GM21529 (cell line): ENCODE data around the gene TPD52L2.
"Not testable (repeated sequence)": the region's sequence is repeated elsewhere in the genome, so short reads cannot be mapped to it uniquely, and the experiment has no call there.

Experiments
- ATAC-seq: cut with Tn5 transposase; IDR thresholded peaks from one replicate; pipeline ENCODE4 v1.9.1; 2021; ENCODE audit not compliant: unreplicated experiment

Gene TPD52L2

GRCh38 chr20:63895202-63895951 is 30.3 kb downstream of the TPD52L2 start:
- peak; percentile 6 for ATAC-seq

- ATAC-seq, result no peak
Observed at GRCh38 chr20:63895952-63896263, 30.8 kb downstream of the TPD52L2 start.

DNA sequence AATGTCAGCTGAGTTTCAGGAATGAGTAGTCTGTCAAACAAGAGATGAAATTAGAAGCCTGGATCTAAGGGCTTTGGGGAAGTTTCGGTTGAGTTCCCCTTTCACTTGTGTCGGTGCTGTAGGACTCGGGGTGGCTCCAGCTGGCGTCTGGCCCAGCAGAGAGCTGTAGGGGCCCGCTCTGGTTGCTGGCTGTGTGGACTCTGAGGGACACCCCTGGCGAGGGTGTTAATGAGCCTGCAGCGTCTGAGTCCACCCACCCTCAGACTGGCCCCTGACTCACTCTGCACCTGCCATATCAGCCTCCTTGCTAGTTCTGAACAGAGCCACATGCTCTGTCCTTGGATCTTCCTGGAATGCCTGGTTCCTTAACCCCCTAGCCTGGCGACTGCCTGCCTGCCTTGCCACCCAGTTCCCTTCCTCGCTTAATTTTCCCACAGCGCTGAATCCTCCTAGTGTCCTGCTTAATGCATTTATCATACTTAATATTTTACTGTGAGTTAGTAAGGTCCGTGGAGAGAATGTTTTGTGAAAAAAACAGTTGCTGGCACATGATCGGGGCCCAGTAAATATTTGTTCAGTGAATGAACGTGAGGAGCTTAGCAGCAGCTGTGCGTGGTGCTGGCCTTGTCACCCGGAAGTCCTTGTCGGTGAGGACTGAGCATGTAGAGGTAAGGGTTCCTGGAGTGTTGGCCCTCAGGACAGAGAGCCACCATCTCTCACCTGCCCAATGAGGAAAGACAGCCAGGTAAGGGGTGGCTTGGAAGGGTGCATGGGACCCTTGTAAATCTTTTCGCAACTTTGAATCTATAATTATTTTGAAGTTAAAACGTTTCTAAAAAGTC is 31.4 kb downstream of the TPD52L2 start:
- ATAC-seq, result no peak

- ATAC-seq, result no peak
Observed at GRCh38 chr20:63897978-63898561, 33.0 kb downstream of the TPD52L2 start.

GRCh38 chr20:63898882-63899558 is 34.0 kb downstream of the TPD52L2 start:
- no peak for ATAC-seq

DNA sequence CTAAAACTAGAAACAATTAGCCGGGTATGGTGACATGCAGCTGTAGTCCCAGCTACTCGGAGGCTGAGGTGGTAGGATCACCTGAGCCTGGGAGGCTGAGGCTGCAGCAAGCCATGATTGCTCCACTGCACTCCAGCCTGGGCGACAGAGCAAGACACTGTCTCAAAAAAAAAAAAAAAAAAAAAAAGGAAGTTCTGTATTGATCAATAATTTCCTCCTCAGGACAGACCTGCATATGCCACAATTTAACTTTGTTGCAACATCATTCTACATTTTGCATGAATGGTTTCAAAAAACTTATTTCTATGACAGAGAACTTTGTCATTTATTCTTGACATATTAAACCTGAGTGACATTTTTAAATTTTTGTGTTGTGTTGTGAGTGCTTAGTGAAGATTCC is 35.3 kb downstream of the TPD52L2 start:
- ATAC-seq, result no peak

DNA sequence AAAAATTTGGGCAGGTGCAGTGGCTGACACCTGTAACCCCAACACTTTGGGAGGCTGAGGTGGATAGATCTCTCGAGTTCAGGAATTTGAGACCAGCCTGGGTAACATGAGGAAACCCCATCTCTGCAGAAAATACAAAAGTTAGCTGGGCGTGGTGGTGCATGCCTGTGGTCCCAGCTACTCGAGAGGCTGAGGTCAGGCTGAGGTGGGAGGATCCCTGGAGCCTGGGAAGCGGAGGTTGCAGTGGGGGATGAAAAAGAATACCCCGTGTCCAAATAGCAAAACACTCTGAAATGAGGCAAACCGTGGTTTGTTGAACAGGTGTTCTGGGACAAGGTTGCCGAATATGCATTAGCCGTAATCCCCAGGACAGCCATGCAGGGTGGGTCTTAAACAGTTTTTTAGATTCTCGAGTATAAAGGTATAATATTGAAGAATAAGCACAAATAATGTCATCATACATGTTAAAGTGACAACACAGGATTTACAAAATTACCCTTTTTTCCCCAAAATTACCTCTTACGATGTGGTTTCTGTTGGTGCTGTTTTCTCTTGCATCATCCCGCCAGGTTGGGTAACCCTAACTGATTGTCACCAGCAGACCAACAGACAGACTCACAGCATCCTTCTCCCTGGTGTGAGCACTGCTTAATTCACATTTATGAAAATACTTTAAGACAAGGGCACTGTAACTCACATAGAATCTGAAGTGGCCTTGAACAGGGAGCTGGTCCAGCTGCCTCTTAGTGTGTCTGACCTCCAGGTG is 38.9 kb downstream of the TPD52L2 start:
- no peak for ATAC-seq

GRCh38 chr20:63908008-63908682 is 43.1 kb downstream of the TPD52L2 start:
- no peak for ATAC-seq

- ATAC-seq, result no peak
Observed at GRCh38 chr20:63911176-63911575, 46.1 kb downstream of the TPD52L2 start.

DNA sequence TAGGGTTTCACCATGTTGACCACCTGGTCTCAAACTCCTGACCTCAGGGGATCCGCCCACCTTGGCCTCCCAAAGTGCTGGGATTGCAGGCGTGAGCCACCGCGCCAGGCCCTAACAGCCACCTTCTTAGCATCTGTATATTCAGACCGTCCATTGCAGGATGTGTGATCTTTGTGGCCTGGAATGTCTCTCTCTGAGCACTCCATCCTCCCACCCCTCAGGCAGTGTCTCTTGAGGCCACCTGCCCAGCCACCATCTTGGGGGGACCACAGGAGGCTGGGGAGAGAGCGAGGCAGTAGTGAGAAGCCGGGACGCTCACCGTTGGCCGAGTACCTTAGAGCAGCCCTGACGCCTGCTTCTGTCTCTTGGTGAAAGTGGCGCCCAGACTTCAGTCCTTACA is 48.7 kb downstream of the TPD52L2 start:
- ATAC-seq, result no peak

DNA sequence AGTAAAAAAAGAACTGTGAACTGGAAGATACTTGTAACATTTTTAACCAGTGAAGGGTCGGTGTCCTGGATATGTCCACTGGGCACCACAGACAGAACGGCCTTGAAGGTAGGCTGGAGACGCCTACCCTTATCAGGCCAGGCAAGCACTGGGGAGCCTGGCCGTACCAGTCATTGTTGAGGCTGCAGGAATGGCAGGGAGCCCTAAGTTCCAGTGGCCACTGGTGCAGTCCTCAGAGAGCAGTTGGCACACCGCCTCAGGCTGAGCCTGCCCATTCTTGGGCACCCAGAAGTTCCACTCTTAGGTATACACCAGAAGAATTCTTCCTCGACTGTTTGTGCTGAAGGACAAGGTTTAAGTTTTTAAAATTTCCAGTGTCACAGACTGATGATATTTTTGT is 50.4 kb downstream of the TPD52L2 start:
- ATAC-seq, result no peak

DNA sequence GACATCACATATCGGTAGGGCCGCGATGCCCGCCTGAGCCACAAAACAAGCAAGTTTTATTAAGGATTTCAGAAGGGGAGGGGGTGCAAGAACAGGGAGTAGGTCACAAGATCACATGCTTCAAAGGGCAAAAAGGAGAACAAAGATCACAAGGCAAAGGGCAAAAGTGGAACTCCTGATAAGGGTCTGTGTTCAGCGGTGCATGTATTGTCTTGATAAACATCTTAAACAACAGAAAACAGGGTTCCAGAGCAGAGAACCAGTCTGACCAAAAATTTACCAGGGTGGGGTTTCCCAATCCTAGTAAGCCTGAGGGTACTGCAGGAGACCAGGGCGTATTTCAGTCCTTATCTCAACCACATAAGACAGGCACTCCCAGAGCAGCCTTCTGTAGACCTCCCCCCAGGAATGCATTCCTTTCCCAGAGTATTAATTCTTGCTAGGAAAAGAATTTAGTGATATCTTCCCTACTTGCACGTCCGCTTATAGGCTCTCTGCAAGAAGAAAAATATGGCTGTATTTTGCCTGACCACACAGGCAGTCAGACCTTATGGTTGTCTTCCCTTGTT is 51.4 kb downstream of the TPD52L2 start:
- not testable (repeated sequence) for ATAC-seq

DNA sequence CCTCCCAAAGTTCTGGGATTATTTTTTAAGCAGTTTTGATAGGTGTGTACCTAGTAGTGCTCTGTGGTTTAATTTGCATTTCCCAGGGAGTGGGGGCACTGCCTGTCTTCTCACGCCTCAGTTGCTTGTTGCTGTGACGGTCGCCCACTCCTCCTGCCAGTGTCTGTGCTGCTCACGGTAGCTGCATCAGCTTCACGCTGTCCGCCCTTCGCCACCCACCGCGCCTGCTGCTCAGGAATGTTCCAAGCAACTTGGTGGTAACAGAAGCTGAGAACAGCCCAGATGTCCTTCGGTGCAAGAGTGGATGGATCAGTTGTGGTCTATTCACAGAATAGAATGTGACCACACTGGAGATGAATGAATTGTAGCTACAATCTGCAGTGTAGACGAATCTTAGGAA is 52.7 kb downstream of the TPD52L2 start:
- ATAC-seq, result no peak

DNA sequence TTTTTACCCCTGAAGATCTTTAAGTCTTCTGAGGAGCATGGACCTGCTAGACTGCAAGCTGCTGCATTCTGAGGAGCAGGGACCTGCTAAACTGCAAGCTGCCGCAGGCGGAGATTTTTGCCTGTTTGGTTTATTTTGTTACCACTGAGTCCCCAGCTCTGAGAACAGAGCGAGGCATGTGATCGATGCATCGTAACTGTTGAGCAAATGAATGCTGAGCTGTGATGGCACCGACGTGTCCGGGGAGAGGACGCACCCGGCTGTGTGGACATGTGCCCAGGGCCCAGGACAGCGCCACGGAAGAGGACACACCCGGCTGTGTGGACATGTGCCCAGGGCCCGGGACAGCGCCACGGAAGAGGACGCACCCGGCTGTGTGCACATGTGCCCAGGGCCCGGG is 54.1 kb downstream of the TPD52L2 start:
- no peak for ATAC-seq

GRCh38 chr20:63920226-63920625 is 55.2 kb downstream of the TPD52L2 start:
- no peak for ATAC-seq

- no peak for ATAC-seq
Observed at GRCh38 chr20:63923651-63924050, 58.6 kb downstream of the TPD52L2 start.

DNA sequence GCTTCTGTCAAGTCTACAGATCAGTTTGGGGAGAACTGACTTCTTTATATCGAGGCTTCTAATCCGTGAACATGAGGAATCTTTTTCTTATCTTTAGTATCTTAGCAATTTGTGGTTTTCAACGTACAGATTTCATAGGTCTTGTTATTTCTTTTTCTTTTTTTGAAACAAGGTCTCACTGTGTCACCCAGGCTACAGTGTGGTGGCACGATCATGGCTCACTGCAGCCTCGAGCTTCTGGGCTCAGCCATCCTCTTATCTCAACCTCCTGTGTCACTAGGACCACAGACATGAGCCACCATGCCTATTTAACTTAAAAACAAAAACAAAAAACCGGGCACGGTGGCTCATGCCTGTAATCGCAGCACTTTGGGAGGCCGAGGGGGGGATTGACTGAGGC is 59.2 kb downstream of the TPD52L2 start:
- no peak for ATAC-seq

- no peak for ATAC-seq
Observed at GRCh38 chr20:63926298-63926697, 61.2 kb downstream of the TPD52L2 start.

- ATAC-seq, result no peak
Observed at GRCh38 chr20:63929071-63929470, 64.0 kb downstream of the TPD52L2 start.

- ATAC-seq, result not testable (repeated sequence)
Observed at GRCh38 chr20:63929473-63929883, 64.4 kb downstream of the TPD52L2 start.
